Fibroblast of villous mesenchyme (primary cell): ENCODE data around the gene TMPRSS13. TPM values are rescaled to one million over a fixed set of nuclear protein-coding genes. Genes with fewer than 3 reads are reported as not detected.
"Not testable (repeated sequence)": the region's sequence is repeated elsewhere in the genome, so short reads cannot be mapped to it uniquely, and the experiment has no call there.

Experiments used
- DNase-seq: peaks from one replicate; pipeline ENCODE4 v3.0.0-alpha.2; 2010; ENCODE audit warnings: low read depth
- H3K4me3 ChIP-seq: 2 replicates; pipeline ENCODE4 v1.5.1; 2011; ENCODE audit warnings: low read depth, mild to moderate bottlenecking, low read length
- CTCF ChIP-seq: IDR thresholded peaks from 2 replicates; pipeline ENCODE4 v1.5.1; 2012; ENCODE audit warnings: low read depth, mild to moderate bottlenecking, low read length; ENCODE audit not compliant: insufficient read depth
- total RNA-seq: library from RNA; depleted of rRNA; stranded (reverse); fragments of >200 nt; gene quantifications from 2 replicates; pipeline ENCODE4 v1.2.3, GENCODE V29; 2012

TMPRSS13 gene
- total RNA-seq, 1 donor = not detected

- H3K4me3 ChIP-seq = no peak overlapping the region
- TF ChIP-seq CTCF = no peak
- no peak for DNase-seq
Measured at GRCh38 chr11:117950301-117950700, 21.1 kb upstream of the TMPRSS13 start.

GRCh38 chr11:117949062-117949461 lies 19.9 kb upstream of the TMPRSS13 start:
- no peak for TF ChIP-seq CTCF
- no peak for DNase-seq
- H3K4me3 ChIP-seq = no peak overlapping the region

- DNase-seq, H3K4me3 ChIP-seq: not testable (repeated sequence)
Measured at GRCh38 chr11:117948466-117948865, 19.3 kb upstream of the TMPRSS13 start.

GRCh38 chr11:117947751-117948150 lies 18.5 kb upstream of the TMPRSS13 start:
- DNase-seq = not testable (repeated sequence)

GRCh38 chr11:117946842-117947526 lies 17.8 kb upstream of the TMPRSS13 start:
- no peak overlapping the region for H3K4me3 ChIP-seq
- peak; percentile 90 for DNase-seq
- TF ChIP-seq CTCF = peak; percentile 97

More at GRCh38 chr11:117947751-117948150, 18.5 kb upstream of the TMPRSS13 start:
- H3K4me3 ChIP-seq = not testable (repeated sequence)

GRCh38 chr11:117946156-117946841 lies 17.1 kb upstream of the TMPRSS13 start:
- DNase-seq = no peak
- H3K4me3 ChIP-seq = no peak overlapping the region
- no peak for TF ChIP-seq CTCF

- no peak for DNase-seq
- no peak for TF ChIP-seq CTCF
- H3K4me3 ChIP-seq = no peak overlapping the region
Measured at GRCh38 chr11:117945047-117945810, 16.0 kb upstream of the TMPRSS13 start.
